ENCODE results near the gene EEF1AKMT2. TPM values are rescaled to one million over a fixed set of nuclear protein-coding genes. Genes with fewer than 3 reads are reported as not detected.
A peak's percentile ranks its signal among the peaks of the same experiment; 100 is the strongest.
"Not testable (repeated sequence)": the region's sequence is repeated elsewhere in the genome, so short reads cannot be mapped to it uniquely, and the experiment has no call there.

The EEF1AKMT2 gene
- total RNA-seq, 1 donor from 2014 or later, result 12.5 TPM

DNA sequence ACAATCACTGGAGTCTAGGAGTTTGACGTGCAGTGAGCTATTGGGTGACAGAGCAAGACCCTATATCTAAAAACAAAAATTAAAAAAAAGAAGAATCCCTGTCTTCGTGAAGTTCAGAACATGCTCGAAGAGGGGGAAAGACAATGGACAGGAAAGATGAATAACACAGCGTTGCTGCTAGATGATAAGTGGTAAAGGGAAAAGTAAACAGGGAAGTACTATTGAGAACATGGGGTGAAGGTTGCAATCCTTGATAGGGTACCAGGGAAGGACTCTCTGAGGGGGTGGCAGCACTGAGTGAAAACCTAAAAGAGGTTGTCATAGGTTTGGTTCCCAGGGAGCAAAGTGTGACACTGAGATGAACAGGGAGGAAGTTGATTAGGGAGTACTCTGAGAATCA lies 7.1 kb upstream of the EEF1AKMT2 start:
- no peaks in the 10 kb centered on the region for H3K36me3 Mint-ChIP-seq (ENCODE audit: low read depth, unreplicated experiment)
- no peaks in the 10 kb centered on the region for H3K9me3 Mint-ChIP-seq (ENCODE audit: unreplicated experiment)
- no peak overlapping the region for H3K27ac Mint-ChIP-seq (ENCODE audit: unreplicated experiment)
- no peak for DNase-seq (ENCODE audit: low spot score)
- peaks cover 13% of the 10 kb centered on the region for H3K4me1 Mint-ChIP-seq (ENCODE audit: unreplicated experiment)
- H3K4me3 Mint-ChIP-seq (ENCODE audit: unreplicated experiment), result no peak overlapping the region
- peaks cover 12% of the 10 kb centered on the region for H3K27me3 Mint-ChIP-seq (ENCODE audit: unreplicated experiment)
- TF ChIP-seq, protein P1, sequence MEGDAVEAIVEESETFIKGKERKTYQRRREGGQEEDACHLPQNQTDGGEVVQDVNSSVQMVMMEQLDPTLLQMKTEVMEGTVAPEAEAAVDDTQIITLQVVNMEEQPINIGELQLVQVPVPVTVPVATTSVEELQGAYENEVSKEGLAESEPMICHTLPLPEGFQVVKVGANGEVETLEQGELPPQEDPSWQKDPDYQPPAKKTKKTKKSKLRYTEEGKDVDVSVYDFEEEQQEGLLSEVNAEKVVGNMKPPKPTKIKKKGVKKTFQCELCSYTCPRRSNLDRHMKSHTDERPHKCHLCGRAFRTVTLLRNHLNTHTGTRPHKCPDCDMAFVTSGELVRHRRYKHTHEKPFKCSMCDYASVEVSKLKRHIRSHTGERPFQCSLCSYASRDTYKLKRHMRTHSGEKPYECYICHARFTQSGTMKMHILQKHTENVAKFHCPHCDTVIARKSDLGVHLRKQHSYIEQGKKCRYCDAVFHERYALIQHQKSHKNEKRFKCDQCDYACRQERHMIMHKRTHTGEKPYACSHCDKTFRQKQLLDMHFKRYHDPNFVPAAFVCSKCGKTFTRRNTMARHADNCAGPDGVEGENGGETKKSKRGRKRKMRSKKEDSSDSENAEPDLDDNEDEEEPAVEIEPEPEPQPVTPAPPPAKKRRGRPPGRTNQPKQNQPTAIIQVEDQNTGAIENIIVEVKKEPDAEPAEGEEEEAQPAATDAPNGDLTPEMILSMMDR (IDR thresholded peaks at IDR 0.05; ENCODE audit: unreplicated experiment), result no peak

DNA sequence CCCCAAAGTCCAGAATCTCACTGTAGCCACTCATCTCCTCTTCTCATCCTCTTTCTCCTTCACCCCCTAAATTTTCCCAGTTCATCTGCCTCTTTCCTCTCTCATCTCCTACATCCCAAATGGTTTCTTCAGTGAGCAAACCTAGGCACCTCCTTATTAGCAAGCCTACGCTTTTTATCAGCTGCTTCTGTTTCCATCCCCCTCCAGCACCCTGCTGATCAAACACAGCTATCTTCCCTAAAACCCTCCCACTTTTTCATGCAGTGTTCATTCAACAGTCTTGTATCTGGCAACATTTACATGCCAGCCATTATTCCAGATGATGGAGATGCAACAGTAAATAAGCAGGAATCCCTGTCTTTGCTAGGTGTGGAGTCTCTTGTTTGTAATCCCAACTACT lies 6.7 kb upstream of the EEF1AKMT2 start:
- Mint-ChIP-seq H3K9me3 (ENCODE audit: unreplicated experiment) (no peaks in the 10 kb centered on the region), H3K4me1 (ENCODE audit: unreplicated experiment) (peaks cover 13% of the 10 kb centered on the region), H3K4me3 (ENCODE audit: unreplicated experiment) (no peak overlapping the region), H3K27me3 (ENCODE audit: unreplicated experiment) (peaks cover 12% of the 10 kb centered on the region), H3K27ac (ENCODE audit: unreplicated experiment) (no peak overlapping the region), H3K36me3 (ENCODE audit: low read depth, unreplicated experiment) (no peaks in the 10 kb centered on the region)
- TF ChIP-seq, protein P1 (IDR thresholded peaks at IDR 0.05; ENCODE audit: unreplicated experiment), result no peak
- no peak for DNase-seq (ENCODE audit: low spot score)

DNA sequence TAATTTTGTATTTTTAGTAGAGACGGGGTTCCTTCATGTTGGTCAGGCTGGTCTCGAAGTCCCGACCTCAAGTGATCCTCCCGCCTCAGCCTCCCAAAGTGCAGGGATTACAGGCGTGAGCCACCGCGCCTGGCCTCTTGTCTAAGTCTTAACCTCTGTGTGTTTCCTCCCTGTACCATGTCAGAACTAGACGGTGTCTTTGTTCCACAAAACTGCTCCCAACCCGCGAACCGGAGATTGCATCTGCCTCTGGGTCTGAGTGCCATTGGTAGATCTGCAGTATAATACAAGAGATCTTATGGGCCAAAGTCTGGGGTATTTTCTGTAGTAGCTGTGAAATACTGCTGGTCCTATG lies 1.3 kb upstream of the EEF1AKMT2 start:
- DNase-seq (ENCODE audit: low spot score), result no peak
- no peaks in the 10 kb centered on the region for H3K9me3 Mint-ChIP-seq (ENCODE audit: unreplicated experiment)
- peaks cover 10% of the 10 kb centered on the region for H3K4me1 Mint-ChIP-seq (ENCODE audit: unreplicated experiment)
- peaks cover 7% of the 10 kb centered on the region for H3K36me3 Mint-ChIP-seq (ENCODE audit: low read depth, unreplicated experiment)
- H3K27ac Mint-ChIP-seq (ENCODE audit: unreplicated experiment), result no peak overlapping the region
- TF ChIP-seq, protein P1 (IDR thresholded peaks at IDR 0.05; ENCODE audit: unreplicated experiment), result no peak
- H3K27me3 Mint-ChIP-seq (ENCODE audit: unreplicated experiment), result peaks cover 7% of the 10 kb centered on the region
- H3K4me3 Mint-ChIP-seq (ENCODE audit: unreplicated experiment), result peak overlapping the region; percentile 83

DNA sequence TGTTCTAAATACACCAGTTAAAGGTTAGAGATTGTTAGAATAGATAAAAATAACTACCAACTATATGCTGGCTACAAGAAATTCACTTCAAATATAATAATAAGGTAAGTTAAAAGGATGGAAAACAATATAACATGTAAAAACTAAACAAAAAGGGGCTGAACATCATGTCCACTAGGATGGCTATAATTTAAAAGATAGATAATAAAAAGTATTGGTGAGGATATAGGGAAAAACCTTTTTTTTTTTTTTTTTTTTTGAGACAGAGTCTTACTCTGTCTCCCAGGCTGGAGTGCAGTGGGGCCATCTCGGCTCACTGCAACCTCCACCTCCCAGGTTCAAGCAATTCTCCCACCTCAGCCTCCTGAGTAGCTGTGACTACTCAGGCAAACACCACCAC lies 8.8 kb downstream of the EEF1AKMT2 start:
- H3K27me3 Mint-ChIP-seq (ENCODE audit: unreplicated experiment); H3K9me3 Mint-ChIP-seq (ENCODE audit: unreplicated experiment); H3K27ac Mint-ChIP-seq (ENCODE audit: unreplicated experiment): not testable (repeated sequence)

DNA sequence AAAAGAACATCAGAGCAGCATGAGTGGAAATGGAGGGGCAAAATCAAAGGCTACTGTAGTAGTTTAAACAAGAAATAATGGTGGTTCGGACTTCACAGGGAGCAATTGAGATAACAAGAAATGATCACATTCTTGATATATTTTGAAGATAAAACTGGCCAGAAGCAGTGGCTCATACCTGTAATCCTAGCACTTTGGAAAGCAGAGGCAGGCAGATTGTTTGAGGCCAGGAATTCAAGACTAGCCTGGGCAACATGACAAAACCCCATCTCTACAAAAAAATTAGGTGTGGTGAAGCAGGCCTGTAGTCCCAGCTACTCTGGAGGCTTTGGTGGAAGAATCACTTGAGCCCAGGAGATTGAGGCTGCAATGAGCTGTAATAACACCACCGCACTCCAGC lies 22.9 kb downstream of the EEF1AKMT2 start:
- Mint-ChIP-seq H3K9me3 (ENCODE audit: unreplicated experiment) (no peaks in the 10 kb centered on the region), H3K4me1 (ENCODE audit: unreplicated experiment) (no peaks in the 10 kb centered on the region), H3K27me3 (ENCODE audit: unreplicated experiment) (peaks cover 1% of the 10 kb centered on the region), H3K36me3 (ENCODE audit: low read depth, unreplicated experiment) (peaks cover 13% of the 10 kb centered on the region), H3K4me3 (ENCODE audit: unreplicated experiment) (no peak overlapping the region), H3K27ac (ENCODE audit: unreplicated experiment) (no peak overlapping the region)
- TF ChIP-seq, protein P1 (IDR thresholded peaks at IDR 0.05; ENCODE audit: unreplicated experiment), result no peak
- no peak for DNase-seq (ENCODE audit: low spot score)

More for the DNA sequence above, 8.8 kb downstream of the EEF1AKMT2 start:
- not testable (repeated sequence) for H3K4me3 Mint-ChIP-seq (ENCODE audit: unreplicated experiment); DNase-seq (ENCODE audit: low spot score); H3K4me1 Mint-ChIP-seq (ENCODE audit: unreplicated experiment)
- peaks cover 17% of the 10 kb centered on the region for H3K36me3 Mint-ChIP-seq (ENCODE audit: low read depth, unreplicated experiment)

DNA sequence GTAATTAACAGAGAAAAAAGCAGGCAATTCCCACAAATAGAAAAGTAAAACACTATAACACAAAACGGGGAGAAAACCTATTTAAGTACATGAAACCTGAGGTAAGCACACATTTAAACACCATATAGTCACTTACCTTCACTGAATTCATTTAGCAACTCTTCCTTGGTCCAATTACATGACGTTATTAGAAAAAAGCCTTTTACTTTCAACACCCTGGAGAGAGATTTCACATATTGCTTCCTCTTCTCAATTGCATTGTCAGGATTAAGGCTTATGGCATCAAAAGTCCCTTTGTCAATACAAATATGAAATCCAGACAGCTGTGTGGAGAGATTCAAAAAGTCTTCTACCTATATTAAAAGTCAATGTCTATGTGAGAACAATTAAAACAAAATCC lies 26.4 kb downstream of the EEF1AKMT2 start:
- no peaks in the 10 kb centered on the region for H3K9me3 Mint-ChIP-seq (ENCODE audit: unreplicated experiment)
- TF ChIP-seq, protein P1 (IDR thresholded peaks at IDR 0.05; ENCODE audit: unreplicated experiment), result no peak
- DNase-seq (ENCODE audit: low spot score), result no peak
- no peak overlapping the region for H3K27ac Mint-ChIP-seq (ENCODE audit: unreplicated experiment)
- peaks cover 4% of the 10 kb centered on the region for H3K36me3 Mint-ChIP-seq (ENCODE audit: low read depth, unreplicated experiment)
- peaks cover 11% of the 10 kb centered on the region for H3K4me1 Mint-ChIP-seq (ENCODE audit: unreplicated experiment)
- H3K4me3 Mint-ChIP-seq (ENCODE audit: unreplicated experiment), result no peak overlapping the region
- H3K27me3 Mint-ChIP-seq (ENCODE audit: unreplicated experiment), result no peaks in the 10 kb centered on the region
